GM19239 (cell line): ENCODE data around the gene PATL2.
"Not testable (repeated sequence)": the region's sequence is repeated elsewhere in the genome, so short reads cannot be mapped to it uniquely, and the experiment has no call there.

ENCODE experiments used
- DNase-seq: peaks from one replicate; pipeline ENCODE4 v3.0.0; 2011; ENCODE audit warnings: low spot score; ENCODE audit not compliant: insufficient read length
- FAIRE-seq: peaks from 2 replicates; lab custom pipeline; 2011; peaks lifted over from hg19 to GRCh38; lab: Jason Lieb, UNC

Gene PATL2

DNA sequence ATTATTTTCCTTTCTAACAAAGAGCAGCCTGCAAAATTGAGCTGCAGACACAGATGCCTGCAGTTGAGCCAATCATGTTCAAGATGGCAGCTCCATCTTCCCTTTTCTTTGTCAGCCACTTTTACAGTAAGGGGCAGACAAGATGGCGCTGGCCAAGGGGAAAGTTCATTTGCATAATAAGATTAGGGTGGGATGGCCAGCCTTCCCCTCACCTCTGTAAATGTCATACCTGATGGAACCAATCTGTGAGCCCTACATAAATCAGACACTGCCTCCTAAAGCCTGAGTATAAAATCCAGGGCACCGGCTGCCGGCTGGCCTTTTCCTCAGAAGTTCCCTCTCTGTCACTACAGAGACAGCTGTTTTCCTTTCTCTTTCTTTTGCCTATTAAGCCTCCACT lies 15.8 kb downstream of the PATL2 start:
- FAIRE-seq, result no peak
- DNase-seq, result no peak

DNA sequence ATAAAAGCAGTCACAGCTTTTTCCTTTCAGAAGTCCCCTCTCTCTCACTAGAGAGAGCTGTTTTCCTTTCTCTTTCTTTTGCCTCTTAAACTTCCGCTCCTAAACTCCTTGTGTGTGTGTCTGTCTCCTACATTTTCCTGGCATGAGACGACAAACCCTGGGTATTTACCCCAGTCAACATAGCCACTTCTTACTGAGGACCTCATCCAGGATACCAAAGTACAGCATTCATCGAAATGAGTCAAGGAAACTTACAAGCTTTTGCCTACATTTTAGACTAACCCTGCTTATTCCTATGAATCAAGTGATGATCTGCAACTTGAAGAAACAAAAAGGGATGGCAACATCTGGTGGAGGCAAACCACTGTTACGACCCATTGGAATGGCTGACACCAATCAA lies 16.7 kb downstream of the PATL2 start:
- no peak for DNase-seq
- no peak for FAIRE-seq

DNA sequence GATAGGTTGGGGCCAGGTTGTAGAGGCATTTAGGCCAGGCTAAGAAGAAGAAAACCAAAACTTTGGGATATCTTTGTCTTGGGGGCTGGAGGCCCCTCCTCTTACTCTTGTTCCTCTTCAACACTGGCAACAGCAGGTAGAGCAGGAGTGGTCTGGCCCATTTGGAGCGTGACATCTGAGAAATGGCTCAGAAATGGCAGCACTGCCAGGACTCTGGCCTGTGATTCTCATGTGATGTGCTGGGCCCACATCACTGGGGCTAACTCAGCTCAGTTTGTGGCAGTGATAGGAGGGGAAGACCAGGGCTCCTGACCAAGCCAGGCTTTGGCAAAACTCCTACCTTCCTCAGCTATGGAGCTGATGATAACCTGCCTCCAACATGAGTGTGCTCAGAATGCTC lies 18.5 kb downstream of the PATL2 start:
- DNase-seq (no peak), FAIRE-seq (no peak)

DNA sequence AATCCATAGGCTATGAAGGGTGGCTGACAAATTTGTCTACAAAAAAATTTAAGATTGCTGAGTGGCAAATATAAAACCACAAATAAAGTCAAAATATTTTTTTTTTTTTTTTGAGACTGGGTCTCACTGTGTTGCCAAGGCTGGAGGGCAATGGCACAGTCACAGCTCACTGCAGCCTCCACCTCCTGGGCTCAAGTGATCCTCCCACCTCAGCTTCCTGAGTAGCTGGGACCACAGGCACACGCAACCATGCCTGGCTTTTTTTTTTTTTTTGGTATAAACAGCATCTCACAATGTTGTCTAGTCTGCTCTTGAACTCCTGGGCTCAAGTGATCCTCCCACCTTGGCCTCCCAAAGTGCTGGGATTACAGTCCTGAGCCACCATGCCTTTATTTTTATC lies 20.9 kb downstream of the PATL2 start:
- not testable (repeated sequence) for DNase-seq, FAIRE-seq

DNA sequence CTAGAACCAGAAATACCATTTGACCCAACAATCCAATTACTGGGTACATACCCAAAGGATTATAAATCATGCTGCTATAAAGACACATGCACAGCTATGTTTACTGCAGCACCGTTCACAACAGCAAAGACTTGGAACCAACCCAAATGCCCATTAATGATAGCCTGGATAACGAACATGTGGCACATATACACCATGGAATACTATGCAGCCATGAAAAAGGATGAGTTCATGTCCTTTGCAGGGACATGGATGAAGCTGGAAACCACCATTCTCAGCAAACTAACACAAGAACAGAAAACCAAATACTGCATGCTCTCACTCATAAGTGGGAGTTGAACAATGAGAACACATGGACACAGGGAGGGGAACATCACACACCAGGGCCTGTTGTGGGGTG lies 21.8 kb downstream of the PATL2 start:
- FAIRE-seq, DNase-seq: not testable (repeated sequence)

DNA sequence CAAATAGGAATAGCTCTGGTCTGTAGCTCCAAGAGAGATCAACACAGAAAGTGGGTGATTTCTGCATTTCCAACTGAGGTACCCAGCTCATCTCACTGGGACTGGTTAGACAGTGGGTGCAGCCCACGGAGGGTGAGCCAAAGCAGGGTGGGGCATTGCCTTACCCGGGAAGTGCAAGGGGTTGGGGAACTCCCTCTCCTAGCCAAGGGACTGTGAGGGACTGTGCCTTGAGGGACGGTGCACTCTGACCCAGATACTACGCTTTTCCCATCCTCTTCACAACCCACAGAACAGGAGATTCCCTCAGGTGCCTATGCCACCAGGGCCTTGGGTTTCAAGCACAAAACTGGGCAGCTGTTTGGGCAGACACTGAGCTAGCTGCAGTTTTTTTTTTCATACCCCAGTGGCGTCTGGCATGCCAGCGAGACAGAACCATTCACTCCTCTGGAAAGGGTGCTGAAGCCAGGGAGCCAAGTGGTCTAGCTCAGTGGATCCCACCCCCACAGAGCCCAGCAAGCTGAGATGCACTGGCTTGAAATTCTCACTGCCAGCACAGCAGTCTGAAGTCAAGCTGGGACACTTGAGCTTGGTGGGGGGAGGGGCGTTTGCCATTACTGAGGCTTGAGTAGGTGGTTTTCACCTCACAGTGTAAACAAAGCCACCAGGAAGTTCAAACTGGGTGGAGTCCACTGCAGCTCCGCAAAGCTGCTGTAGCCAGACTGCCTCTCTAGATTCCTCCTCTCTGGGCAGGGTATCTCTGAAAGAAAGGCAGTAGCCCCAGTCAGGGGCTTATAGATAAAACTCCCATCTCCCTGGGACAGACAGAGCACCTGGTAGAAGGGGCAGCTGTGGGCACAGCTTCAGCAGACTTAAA lies 28.1 kb downstream of the PATL2 start:
- FAIRE-seq, result peak; percentile 63
- not testable (repeated sequence) for DNase-seq

DNA sequence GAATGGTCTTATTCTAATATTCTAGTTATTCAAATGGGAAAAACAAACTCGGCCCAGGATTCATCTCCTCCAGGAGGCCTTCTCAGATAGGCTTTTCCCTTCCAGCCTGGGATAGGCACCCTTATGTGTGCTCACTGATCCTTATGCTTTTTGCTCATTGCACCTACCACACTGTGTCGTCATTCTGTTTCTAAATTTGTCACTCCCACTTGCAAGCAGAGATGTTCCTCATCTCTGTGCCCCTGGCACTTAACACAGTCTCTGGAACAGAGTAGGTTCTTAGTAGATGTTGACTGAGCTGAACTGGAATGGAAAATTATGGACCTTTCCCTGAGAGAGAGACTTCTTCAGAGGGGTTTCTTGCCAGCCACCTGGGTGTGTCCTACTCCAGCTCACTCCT lies 28.9 kb downstream of the PATL2 start:
- no peak for DNase-seq
- no peak for FAIRE-seq

DNA sequence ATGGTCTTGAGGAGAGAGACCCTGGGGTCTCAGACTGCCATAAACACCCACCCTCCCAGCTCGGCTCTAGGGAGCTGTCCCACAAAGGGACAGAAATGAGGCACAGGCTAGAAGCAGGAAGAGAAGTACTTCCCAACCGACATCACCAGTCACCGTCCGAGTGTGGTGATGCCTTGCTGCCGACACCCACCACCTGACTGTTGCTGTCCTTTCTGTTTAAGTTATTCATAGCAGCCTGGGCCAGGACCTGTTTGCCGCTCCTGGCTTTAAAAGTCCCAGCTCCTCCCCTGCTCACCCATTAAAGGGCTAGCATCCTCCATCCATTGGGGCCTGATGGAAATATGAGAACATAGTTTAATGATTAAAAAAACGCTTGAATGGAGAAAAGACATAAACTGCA lies 34.4 kb downstream of the PATL2 start:
- FAIRE-seq (peak; percentile 90), DNase-seq (no peak)

DNA sequence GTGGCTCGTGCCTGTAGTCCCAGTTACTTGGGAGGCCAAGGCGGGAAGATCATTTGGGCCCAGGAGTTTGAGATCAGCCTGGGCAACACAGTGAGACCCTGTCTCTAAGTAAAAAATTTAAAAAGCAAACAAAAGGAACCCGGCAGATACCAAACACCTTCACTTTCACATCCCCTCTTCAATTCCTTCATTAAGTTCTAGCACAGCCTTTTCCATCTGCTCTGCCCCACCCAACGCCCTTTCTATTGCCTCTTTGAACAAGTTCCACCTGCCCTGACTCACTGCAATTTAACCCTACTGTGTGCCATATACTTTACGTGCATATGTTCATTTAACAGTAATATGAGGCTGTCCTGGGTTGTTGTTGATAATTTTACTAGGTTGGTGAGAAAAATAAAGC lies 35.2 kb downstream of the PATL2 start:
- no peak for DNase-seq
- peak; percentile 28 for FAIRE-seq

DNA sequence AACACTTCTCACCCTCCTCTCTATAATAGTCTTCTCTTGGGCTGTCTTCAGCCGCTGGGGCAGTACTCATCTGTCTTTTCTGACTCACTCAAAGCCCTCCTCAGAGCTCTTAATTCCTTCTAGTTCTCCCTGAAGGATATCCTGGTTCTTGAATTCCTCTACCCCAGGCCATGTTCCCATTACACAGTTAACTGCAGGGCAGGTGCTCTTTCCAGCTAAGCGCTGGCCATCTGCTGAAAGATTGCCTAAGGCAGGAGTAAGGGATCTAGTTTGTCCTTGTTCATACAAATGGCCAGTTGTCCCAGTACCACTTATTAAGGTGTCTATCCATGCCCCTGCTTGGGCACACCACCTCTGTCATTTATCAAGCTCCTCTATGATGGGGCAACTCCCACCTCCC lies 37.5 kb downstream of the PATL2 start:
- DNase-seq (no peak), FAIRE-seq (peak; percentile 40)

DNA sequence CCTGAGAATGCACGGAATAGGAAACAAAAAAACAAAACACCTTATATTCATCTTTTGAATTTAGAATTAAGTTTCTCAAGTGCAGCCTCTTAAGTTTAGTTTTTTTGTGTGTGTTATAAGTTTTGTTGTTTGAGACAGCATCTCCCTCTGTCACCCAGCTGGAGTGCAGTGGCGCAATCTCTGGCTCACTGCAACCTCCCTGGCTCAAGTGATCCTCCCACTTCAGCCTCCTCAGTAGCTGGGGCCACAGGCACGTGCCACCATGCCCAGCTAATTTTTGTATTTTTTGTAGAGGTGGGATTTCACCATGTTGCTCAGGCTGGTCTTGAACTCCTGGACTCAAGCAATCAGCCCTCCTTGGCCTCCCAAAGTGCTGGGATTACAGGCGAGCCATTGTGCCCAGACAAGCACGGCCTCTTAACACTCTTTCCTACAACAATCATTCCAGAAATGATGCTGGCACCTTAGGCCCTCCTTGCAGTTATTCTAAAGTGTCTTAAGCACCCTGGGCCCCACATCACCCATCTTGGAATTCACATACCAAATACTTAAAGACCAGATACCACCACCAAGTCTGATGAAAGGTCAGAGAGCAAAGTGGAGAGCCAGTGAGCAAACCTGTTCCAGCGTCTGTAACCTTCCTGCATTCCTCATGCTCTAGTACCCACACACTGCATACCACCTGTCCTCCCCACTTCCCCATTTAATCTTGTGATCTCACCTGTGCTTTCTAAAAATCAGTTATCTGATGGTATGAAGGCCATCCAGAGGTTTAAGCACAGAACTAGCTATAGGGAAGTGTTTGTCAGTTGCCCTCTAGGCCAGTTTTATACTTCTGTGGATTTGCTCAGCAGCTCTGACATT lies 40.8 kb downstream of the PATL2 start:
- FAIRE-seq (no peak), DNase-seq (no peak)

DNA sequence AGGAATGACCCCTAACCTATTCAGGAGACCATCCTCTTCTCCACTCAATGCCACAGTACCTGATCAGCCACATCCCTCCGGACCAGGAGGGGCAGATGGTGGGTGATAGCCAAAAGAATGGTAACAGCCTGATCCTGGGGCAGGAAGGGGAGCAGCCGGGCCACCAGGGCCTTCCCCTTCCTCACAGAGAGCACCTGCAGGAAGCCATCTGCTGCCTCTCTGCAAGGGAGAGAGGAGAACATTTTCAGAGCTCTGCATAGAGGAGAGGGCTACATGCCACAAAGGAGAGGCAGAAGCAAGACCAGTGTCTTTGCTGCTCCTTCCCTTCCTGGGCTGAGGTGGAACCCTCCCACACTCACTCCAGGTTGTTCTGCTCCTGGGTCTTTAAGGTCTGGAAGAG lies 42.2 kb downstream of the PATL2 start:
- no peak for DNase-seq
- FAIRE-seq, result no peak

DNA sequence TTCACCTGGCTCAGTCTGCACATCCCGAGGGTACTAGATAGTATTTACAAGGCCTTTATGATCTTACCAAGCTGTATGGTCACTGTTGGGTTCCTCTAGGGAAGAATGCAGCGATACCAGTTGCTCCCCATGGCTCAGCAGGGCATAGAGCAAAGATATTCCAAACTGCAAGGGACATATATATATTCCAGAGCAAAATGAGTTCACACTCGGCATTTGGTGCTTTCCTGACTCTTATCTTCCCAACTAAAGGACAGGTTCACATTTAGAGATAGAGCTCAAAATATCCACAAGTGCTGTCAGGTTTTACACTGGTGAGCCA lies 44.1 kb downstream of the PATL2 start:
- DNase-seq (no peak), FAIRE-seq (no peak)

DNA sequence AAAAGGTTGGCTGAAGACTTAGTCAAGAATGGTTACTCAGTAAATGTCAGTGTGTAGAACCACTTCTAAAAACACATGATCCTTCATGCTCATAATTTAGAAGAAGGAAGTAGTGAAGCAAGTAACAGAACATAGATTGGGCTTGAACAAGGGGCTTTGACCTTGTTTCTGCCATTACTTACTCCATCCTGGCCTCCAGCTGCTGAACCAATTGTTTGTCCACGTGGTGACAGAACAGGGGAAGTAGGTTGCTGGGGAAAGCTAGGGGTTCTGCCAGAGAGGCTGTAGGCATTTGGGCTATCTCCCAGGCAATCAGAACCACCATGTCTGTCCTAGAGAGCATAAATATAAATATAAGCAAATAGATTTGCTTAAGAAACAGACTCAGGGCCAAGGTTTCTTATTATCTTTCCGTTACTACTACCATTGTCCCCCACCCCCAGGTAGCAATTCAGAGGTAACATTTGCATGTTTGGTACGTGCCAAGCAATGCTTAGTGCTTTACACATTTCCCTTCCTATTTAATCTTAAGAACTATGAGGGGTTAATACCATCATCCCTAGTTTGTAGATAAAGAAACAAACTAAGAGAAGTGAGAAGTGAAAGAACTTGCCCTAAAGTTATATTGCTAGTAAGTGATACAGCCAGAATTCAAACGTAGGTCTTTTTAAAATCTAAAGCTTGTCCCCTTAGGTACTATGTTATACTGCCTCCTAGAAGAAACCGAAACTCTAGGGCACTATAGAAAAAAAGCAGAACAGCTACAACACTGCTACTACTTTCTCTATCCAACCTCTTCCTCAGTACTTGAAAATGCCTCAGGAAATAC lies 44.7 kb downstream of the PATL2 start:
- DNase-seq, result no peak
- FAIRE-seq, result peak; percentile 87

DNA sequence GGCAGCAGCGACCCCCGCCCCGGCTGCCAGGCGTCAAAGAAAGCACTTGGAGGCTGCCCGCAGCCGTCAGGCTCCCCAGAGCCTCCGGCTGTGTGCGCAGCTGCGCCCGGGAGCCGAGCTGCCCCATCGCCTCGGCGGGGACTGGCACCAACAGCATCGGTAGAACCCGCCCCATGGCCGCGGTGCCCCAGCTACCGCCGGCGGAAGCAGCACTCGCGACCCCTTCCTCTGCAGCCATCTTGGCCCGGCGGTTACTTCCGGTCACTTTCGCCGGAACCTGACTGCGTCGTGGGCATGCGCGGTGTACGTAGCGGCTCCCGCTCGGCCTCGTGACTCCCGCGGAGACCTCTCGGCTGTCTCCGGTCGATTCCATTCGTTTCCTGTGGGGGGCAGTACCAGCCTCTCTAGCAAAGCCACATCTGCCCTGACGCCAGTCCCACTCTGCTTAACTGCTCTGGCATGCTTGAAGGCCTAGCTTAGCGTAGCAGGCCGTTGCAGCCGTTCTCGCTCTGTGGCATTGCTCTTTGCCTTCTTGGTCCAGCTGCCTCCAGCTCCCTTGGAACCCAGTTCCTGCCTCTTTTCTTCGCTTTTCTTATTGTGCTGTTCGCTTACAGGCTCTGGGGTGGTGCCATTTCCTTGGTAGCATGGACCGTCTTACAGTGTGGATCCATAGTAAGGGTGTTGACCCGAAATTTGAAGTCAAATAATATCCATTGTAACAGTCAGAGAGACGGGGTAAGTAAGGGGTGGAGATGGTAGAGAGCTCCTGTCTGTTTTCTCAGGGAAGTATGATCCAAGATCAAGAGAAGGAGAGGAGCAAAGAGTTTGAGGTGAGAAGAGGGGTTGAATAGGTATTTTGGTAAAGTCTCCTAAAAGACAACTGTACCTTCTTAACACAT lies 47.5 kb downstream of the PATL2 start, which contains the start of gene SPG11:
Gene SPG11 (minus strand): TSS at position 253 of the 899 bp plus-strand sequence. CDS start 15 bp downstream, at position 238.
- peak; percentile 68 for DNase-seq
- FAIRE-seq, result peak; percentile 98

DNA sequence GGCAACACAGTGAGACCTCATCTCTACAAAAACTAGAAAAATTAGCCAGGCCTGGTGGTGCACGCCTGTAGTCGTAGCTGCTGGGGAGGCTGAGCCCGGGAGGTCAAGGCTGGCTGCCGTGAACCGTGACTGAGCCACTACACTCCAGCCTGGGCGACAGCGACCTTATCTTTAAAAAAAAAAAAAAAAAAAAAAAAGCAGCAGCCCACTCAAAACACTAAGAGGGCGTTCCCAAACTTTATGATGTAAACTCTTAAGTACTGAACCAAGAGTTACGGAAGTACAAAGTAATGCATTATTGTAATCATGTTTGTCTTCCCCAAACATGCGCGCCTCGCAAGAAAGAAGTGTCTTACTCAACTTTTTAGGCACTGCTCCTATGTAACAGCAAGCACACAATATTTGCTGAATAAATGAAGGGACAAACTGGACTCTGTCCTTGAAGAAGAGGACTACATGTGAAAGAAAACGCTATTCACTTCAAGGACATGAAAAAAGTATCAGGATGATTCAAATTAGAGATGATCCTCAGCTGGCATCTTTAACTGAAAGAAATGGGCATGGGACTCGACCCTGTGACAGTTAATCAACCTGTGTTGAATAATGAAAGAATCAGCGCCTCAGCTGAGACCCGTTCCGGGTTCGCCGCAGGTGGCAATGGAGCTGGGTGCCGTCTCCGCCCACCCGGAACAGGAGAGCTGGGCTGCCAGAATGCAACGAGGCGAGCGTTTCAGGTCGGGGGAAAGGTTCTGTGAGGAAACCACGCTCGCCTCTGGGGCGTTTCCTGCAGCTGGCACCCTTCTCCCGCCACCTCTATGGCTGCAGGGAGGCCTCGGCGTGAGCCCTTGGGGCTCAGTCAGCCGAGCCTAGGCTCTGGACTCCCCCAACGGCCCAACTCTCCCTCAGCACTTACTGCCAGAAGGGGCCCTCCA lies 48.4 kb downstream of the PATL2 start:
- no peak for FAIRE-seq
- no peak for DNase-seq

DNA sequence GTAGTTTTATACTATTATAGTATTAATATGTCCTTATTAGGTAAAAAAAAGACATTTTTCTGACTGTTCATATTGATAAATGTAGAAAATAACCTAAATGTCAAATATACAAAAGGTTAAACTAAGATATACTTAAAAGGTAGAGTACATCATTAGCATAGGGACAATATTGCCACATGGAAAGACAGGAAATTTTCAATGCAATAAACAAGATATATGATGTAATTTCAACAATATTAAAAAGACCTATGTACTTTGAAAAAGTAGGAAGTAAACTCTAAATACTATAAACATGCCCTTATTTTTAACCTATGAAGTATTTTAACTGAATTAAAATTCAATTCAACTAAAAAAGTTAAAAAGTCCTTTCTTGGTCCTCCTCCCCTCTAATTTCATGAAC lies 49.5 kb downstream of the PATL2 start:
- FAIRE-seq (no peak), DNase-seq (no peak)

DNA sequence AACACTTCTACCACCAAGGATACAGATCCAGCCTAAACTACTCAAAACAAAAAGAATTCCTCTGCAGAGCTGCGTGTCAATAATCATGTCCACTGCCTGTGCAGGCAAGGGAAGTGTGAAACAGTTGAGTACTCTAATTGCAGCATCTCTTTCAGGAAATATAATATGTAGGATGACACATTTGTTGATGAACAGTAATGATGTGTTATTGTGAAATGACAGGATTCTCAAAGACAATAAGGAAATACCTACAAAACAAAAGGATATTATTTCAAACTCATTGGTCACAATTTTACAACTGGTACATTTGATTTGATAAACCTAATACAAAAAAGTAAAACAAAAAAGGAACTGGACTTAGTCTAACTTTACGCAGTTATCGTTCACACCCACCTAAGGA lies 52.1 kb downstream of the PATL2 start:
- no peak for FAIRE-seq
- DNase-seq, result no peak
